Fibroblast of the aortic adventitia (primary cell): ENCODE results near the gene STXBP2. TPM values are rescaled to one million over a fixed set of nuclear protein-coding genes. Genes with fewer than 3 reads are reported as not detected.

Experiments
- DNase-seq: peaks from one replicate; pipeline ENCODE4 v3.0.0-alpha.2; 2010; ENCODE audit warnings: low read depth
- H3K4me3 ChIP-seq: 2 replicates; pipeline ENCODE4 v1.5.1; 2011; ENCODE audit warnings: low read depth, mild to moderate bottlenecking, control low read depth, low read length, moderate library complexity
- CTCF ChIP-seq: IDR thresholded peaks from 2 replicates; pipeline ENCODE4 v1.5.1; 2011; ENCODE audit warnings: mild to moderate bottlenecking, low read length, control low read depth, inconsistent platforms; ENCODE audit not compliant: insufficient read depth
- small RNA-seq: library from RNA; depleted of rRNA; stranded (forward); fragments of <200 nt; gene quantifications from one replicate; pipeline ENCODE3, GENCODE V24; 2012
- total RNA-seq: library from RNA; depleted of rRNA; stranded (reverse); fragments of >200 nt; gene quantifications from 2 replicates; pipeline ENCODE4 v1.2.3, GENCODE V29; 2012; ENCODE audit warnings: low replicate concordance

The STXBP2 gene
- total RNA-seq, 1 donor = 0.90 TPM

GRCh38 chr19:7687177-7687576 is 50.3 kb downstream of the STXBP2 start:
- TF ChIP-seq CTCF = no peak
- DNase-seq = no peak

GRCh38 chr19:7689165-7689564 is 52.3 kb downstream of the STXBP2 start:
- TF ChIP-seq CTCF = no peak
- no peak overlapping the region for H3K4me3 ChIP-seq
- DNase-seq = no peak

More at GRCh38 chr19:7687177-7687576, 50.3 kb downstream of the STXBP2 start:
- H3K4me3 ChIP-seq = no peak overlapping the region

GRCh38 chr19:7690779-7691258 is 53.9 kb downstream of the STXBP2 start:
- TF ChIP-seq CTCF = no peak
- H3K4me3 ChIP-seq = no peak overlapping the region
- DNase-seq = no peak

GRCh38 chr19:7691497-7691896 is 54.6 kb downstream of the STXBP2 start:
- no peak overlapping the region for H3K4me3 ChIP-seq
- no peak for TF ChIP-seq CTCF
- no peak for DNase-seq

GRCh38 chr19:7692417-7693088 is 55.6 kb downstream of the STXBP2 start:
- H3K4me3 ChIP-seq = no peak overlapping the region
- no peak for TF ChIP-seq CTCF
- no peak for DNase-seq

GRCh38 chr19:7694499-7694898 is 57.6 kb downstream of the STXBP2 start:
- no peak overlapping the region for H3K4me3 ChIP-seq
- DNase-seq = no peak
- TF ChIP-seq CTCF = no peak

Small RNA genes lying within 50 kb of the gene (small RNA-seq; reads per million reads assigned to genes)
- gene MIR6792 = not detected

Other genes starting within 250 kb of the STXBP2 start
- 1.6 and 5.4 TPM in 2 replicates for gene PEX11G, start 148.1 kb upstream of the STXBP2 start, total RNA-seq
- 33.9 and 113 TPM in 2 replicates for gene ZNF358, start 121.0 kb upstream of the STXBP2 start, total RNA-seq
- gene MCOLN1, start 114.5 kb upstream of the STXBP2 start, total RNA-seq = 12.0 and 17.3 TPM in 2 replicates
- 67.8 and 123 TPM in 2 replicates for gene PNPLA6, start 101.4 kb upstream of the STXBP2 start, total RNA-seq
- not detected in 2 replicates for gene CAMSAP3, start 41.2 kb upstream of the STXBP2 start, total RNA-seq
- 26.9 and 30.5 TPM in 2 replicates for gene XAB2, start 7.6 kb upstream of the STXBP2 start, total RNA-seq
- 7.1 and 35.2 TPM in 2 replicates for gene PET100, start 7.3 kb upstream of the STXBP2 start, total RNA-seq
- gene PCP2, start 3.4 kb upstream of the STXBP2 start, total RNA-seq = not detected in 2 replicates
- gene RETN, start 31.9 kb downstream of the STXBP2 start, total RNA-seq = not detected in 2 replicates
- not detected in 2 replicates for gene MCEMP1, start 40.0 kb downstream of the STXBP2 start, total RNA-seq
- gene TRAPPC5, start 43.7 kb downstream of the STXBP2 start, total RNA-seq = 26.3 and 38.8 TPM in 2 replicates
- not detected in 2 replicates for gene FCER2, start 65.0 kb downstream of the STXBP2 start, total RNA-seq
- gene CLEC4G, start 95.0 kb downstream of the STXBP2 start, total RNA-seq = not detected in 2 replicates
- gene CD209, start 110.4 kb downstream of the STXBP2 start, total RNA-seq = not detected in 2 replicates
- gene CLEC4M, start 126.1 kb downstream of the STXBP2 start, total RNA-seq = not detected in 2 replicates
- 16.6 and 22.3 TPM in 2 replicates for gene EVI5L, start 193.1 kb downstream of the STXBP2 start, total RNA-seq
- 0.09 and 0.90 TPM in 2 replicates for gene PRR36, start 237.3 kb downstream of the STXBP2 start, total RNA-seq